ENCODE results near the gene SGMS1.
"Not testable (repeated sequence)": the region's sequence is repeated elsewhere in the genome, so short reads cannot be mapped to it uniquely, and the experiment has no call there.

Gene SGMS1

DNA sequence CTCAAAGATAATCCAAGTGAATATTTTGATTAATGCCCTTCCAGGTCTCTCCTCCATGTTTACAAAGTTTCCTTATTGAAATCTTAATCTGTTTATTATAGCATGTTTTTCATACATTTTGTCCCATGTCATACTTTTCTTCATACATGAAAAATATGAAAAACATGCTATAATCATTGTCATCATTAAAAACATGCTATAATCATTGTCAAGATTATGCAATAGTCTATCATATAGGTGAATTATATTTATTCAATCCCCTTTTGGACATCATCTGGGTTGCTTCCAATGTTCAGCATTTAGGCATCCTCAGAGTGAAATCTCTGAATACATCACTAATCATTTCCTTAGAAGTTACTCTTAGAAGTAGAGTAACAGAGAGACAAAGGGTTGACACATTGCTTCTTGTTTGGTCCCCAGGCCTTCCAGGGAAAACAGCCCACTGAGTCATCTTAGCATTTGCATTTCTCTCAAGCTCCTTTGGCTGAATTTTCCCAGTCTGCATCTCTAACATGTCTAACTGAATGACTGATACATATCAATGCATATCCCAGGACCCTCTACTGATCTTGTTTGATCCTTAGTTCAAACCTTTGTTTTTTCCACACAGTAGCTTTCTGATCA, 87.0 kb downstream of the SGMS1 start:
- no peak for DNase-seq (ENCODE audit: low read depth)

DNA sequence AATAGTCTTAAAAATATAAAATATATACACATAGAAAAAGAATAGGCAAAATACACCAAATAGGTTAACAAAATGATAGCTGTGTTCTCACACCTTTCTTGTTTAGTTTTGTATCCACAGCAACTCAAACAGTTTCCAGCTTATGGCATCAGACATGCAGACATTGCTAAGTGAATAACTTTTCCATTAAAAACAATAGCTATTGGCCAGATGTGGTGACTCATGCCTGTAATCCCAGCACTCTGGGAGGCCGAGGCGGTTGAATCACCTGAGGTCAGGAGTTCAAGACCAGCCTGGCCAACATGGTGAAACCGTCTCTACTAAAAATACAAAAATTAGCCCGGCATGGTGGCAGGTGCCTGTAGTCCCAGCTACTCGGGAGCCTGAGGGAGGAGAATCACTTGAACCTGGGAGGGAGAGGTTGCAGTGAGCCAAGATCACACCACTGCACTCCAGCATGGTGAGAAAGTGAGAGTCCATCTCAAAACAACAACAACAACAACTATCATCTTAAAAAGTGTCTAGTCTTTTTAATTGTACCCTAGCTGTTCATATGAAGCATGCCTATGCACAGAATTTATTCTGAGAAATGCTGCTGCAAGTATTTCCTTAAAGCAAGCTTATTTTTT, 88.9 kb downstream of the SGMS1 start:
- DNase-seq (ENCODE audit: low read depth): not testable (repeated sequence)

DNA sequence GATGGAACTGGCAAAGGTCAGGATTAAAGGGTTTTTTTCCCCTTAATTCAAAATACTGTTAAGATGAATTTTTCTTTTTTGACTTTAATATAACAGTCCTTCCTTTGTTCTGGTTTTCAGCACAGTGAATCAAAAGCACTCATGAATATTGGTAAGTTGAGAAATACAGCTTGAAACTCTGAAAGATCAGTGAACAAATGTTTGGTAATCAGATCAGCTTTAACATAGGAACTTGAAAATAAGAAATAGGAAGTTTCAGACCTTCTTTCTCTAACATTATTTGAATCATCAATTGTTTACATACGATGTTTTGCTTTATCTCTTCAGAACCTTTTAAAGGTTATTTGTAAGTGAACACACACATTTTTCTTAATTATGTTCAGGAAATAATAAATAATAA, 90.5 kb downstream of the SGMS1 start:
- DNase-seq (ENCODE audit: low read depth): no peak

DNA sequence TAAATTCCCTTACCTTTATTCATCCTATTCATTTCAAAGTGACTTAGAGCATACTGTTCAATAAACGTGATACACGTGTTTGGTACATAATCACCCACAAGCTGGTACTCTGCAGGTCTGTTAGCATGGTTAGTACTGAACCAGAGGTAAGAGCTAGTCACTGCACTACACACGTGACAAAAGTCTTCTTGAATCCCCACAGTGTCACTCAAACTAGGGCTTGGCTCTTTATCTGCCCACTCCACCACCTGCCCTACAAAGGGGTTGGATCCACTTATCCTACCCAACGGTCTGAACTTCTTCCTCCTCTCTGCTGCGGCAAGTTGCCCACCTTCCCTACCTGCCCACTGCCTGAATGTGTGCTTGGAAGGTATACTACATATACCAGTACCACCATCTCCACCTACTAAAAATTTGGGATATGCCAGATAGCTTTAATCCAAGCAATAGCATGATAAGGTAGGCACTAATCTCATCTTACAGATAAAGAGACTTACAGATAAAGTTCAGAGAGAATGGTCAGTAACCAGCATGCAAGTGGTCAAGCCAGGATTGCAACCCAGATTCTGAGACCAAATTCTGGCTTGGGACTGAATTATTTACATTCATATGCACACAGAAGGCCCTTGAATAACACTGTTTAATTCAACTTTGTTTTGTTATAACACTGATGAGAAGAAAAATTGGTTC, 92.2 kb downstream of the SGMS1 start:
- no peak for DNase-seq (ENCODE audit: low read depth)

DNA sequence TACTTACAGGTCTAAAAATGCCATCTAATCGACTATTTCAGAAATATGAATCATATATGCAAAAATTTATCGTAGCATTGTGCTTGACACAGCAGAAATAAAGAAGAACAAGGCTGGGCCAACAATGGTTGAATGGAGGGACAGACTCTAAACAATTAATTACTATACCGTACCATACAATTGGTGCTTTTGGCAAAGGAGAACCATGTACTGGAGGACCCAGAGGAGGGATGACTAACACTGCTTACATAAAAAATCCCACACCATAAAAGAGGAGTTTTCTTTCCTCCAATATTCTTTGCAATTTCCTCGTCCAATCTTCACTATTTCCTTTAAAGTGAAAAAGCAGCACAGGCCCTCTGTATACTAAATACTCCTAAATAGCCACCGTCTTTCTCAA, 94.1 kb downstream of the SGMS1 start:
- DNase-seq (ENCODE audit: low read depth): no peak

DNA sequence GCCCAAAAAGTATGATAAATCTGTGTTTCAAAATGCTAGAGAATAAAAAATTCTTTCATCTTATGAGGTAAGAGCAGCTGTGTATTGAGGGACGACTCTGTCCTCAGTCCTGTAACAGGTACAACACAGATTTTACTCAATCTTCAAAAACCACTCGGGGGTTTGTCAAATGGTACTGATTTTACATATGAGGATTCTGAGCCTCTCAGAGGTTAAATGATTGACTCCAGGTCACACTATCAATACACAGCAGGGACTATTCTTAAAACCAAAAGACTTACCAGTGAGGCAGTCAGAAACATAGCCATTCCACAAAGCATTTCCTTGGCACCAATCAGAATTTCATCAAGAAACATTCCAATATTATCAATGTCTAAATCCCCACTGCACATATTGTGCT, 95.5 kb downstream of the SGMS1 start:
- DNase-seq (ENCODE audit: low read depth): no peak

DNA sequence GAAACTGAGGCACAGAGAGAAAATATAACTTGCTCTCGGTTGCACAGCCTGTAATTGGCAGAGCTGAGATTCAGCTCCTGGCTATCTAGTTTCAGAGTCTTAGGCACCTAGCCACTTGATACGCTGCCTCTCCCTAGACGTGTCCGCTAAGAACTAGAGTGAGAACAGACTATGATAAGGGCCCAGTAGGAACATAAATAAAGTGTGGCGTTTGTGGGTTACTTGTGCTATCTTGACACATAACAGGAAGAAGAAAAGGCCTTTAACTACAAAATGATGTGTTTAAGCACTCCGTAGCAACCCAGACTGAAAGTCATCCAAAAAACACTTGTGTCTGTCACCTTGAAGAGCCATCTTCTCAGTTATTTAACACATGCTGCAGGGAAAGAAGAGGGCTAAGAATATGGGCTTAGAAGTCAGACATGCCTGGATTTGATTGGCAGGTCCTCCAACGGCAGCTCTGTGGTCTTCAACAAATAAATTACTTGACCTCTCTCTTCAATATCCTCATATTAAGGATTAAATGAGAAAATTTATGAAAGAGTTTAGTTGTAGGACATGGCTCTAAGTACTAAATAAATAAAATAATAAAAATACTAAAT, 96.2 kb downstream of the SGMS1 start:
- DNase-seq (ENCODE audit: low read depth): no peak

DNA sequence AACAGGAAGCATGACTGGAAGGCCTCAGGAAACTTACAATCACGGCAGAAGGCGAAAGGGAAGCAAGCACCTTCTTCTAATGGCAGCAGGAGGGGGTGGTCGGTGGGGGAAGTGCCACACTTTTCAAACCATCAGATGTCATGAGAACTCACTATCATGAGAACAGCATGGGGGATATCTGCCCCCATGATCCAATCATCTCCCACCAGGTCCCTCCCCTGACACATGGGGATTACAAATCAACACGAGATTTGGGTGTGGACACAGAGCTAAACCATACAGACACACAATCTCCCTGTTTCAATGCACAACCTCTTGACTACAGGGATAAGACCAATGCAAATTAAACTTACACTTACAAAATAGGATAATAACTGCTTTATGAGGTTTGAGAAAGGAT, 97.6 kb downstream of the SGMS1 start:
- no peak for DNase-seq (ENCODE audit: low read depth)

DNA sequence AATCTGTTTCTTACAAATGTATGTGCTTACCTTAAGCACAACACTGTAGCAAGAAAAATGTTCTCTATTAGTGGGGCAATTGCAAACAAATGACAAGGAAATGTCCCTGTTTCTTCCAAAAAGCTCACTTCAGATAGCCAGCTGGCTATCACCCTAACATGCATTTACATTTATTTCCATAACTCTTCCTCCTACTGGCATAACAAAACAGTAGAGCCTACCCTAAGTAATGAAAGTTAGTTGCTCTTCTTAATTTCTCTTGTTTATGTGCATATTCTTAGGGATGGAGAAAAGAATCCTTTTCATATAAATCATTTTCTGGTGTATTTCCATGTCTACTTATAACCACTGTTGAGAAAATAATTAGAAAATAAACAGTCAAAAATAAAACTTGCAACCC, 100.4 kb downstream of the SGMS1 start:
- DNase-seq (ENCODE audit: low read depth): no peak

DNA sequence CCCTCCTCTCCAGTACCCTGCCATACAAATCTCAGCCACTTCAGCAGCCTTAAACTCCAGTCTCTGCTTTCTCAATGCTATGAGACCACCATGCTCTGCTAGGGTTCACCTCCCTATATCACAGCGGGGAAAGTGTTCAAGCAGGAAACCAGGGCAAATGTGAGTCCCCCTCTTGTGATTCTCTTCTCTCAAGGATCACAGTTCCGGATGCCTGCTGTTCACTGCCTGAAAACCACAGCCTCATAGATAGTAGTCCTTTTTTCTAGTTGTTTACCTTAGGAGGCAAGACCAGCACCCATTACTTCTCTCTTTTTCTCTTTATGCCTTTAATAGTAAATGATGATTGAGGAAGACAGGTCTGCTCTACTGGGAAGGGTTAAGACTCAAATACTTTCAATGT, 100.8 kb downstream of the SGMS1 start:
- no peak for DNase-seq (ENCODE audit: low read depth)

DNA sequence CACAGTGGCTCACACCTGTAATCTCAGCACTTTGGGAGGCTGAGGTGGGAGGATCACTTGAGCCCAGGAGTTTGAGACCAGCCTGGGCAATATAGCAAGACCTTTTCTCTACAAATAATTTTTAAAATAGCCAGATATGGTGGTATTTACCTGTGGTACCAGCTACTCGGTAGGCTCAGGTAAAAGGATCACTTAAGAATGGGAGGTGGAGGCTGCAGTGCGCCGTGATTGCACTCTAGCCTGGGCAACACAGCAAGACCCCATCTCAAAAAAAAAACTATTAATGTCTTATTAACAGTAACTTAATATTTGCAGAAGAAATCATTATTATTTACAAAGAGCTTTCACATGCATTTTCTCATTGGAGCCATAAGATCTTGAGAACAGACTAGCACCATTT, 103.6 kb downstream of the SGMS1 start:
- no peak for DNase-seq (ENCODE audit: low read depth)

DNA sequence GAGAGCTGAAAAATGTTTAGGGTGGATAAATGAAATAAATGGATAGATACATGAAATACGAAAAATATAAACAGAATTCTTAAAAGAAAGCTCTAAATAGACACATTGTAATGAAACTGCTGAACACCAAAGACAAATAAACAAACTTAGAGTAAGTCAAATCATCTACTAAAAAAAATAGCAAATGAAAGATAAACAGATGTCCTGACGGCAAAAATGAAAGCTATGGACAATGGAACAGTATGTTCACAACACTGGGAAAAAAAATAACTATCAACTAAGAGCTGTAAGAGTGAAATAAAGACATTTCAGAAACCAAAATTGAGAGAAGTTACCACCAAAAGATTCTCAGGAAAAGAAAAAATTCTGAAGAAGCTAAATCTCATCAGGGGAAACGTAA, 106.1 kb downstream of the SGMS1 start:
- no peak for DNase-seq (ENCODE audit: low read depth)

DNA sequence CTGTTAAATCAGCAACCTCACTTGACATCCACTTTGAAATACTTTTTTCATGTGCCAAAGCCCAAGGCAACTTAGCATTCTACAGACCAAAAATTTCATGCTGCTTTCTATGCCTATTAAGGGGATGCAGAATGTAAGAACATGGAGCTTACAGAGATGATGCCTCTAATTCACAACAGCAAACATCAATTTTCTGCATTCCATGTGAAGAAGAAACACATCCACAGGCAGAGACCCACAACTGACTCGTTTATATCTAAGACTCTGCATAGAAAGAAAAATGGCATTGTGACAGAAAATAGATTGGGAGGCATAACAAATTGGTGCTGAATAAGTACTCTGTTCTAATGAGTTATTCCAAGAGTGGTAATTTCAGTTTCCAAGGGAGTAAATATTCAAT, 107.6 kb downstream of the SGMS1 start:
- no peak for DNase-seq (ENCODE audit: low read depth)

DNA sequence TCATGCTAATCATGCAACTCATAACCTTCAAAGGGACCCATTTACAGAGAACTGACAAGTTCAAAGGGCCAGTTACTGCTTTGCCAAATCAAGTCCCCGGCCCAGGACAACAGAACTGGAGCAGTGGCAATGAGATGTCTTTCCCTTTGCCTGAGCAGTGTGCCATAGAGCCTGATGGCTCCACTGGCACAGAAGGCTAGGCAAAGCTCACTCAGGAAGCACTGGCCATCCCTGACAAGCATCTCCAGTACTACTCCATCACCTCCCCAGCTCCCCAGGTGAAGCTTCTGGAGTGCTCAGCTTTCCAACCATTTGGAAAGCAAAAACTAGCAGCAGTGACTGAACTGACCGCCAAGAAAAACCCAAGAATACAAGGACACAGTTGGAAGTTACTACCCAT, 108.3 kb downstream of the SGMS1 start:
- DNase-seq (ENCODE audit: low read depth): no peak

DNA sequence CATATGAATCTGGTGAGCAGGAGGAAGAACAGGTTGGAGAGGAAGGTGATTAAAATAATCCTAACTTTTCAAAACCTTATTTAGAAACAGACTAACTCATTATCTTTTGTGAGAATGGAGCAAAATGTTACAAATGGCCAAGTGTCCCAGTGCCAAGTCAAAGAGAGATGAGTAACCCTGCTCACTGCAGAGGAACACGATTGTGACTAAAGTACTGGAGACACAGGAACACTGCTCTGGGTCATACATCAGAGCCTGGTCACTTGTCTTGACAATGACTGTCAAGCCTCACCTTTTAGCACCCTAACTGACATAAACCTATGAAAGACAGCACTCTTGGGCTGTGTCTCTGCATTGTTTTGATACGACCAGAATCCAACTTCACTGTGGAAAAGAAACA, 108.8 kb downstream of the SGMS1 start:
- no peak for DNase-seq (ENCODE audit: low read depth)

DNA sequence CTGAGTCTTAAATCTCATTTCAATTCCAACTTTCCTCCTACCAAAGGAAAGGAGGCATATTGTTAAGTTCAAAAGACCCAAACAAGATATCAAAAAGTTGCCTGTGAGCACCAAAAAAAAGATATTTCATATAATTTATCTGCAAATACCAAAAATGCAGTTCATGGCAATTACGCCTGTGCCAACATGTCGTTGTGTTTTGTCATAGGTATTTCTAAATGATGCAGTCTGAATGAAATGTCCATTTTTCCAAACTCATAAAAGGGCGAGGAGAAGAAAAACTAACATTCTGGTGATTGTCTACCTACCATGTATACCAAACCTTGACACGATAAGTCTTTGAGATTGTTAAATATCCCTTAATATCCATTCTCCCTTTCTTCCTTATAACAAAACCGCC, 109.8 kb downstream of the SGMS1 start:
- DNase-seq (ENCODE audit: low read depth): no peak

DNA sequence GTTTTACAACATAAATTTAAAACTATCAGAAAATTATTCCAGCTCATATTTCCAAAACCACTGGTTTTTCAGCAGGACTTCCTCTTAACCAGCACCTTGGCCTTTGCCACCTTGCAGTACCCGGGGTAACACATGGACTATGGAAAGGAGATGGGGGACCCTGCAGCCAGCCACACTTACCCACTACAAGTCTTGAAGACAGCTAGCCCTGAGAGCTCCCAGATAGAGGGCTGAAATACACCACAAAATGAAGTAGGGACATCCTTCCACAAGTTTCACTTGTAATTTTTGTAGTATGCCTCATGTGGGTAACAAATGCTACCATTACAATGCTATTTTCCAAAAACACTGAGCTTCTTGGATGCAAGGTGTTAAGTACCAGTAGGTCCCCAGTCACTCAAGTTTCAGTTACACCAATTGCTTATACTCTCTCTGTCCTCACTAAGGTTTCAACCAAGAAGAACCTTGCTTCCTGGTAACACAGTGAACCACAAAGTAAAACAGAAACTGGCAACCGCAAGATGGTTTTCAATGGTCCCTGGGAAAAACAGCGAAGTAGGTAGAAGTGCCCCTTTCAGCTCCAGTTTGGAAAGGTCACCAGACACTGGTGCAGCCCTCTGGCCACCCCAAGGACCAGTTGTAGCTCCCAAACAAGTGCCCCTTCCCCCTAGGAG, 110.9 kb downstream of the SGMS1 start:
- DNase-seq (ENCODE audit: low read depth): no peak

DNA sequence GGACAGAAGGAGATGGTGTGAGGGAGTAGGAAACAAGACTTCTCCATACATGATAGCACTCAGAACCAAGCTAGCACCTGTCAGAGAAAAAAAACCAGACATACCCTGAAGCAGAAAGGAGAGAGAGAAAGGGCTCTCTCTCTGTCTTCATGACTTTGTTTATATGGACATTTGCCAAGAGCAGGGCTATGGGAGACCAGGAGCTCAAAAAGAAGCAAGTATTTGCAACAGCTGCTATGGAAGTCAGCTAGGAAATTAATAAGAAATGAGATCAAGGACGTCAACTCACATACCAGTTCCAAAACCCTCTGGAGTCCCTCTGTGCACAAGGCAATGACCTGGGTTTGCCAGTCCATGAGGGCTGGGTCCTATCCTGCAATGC, 111.6 kb downstream of the SGMS1 start:
- no peak for DNase-seq (ENCODE audit: low read depth)

DNA sequence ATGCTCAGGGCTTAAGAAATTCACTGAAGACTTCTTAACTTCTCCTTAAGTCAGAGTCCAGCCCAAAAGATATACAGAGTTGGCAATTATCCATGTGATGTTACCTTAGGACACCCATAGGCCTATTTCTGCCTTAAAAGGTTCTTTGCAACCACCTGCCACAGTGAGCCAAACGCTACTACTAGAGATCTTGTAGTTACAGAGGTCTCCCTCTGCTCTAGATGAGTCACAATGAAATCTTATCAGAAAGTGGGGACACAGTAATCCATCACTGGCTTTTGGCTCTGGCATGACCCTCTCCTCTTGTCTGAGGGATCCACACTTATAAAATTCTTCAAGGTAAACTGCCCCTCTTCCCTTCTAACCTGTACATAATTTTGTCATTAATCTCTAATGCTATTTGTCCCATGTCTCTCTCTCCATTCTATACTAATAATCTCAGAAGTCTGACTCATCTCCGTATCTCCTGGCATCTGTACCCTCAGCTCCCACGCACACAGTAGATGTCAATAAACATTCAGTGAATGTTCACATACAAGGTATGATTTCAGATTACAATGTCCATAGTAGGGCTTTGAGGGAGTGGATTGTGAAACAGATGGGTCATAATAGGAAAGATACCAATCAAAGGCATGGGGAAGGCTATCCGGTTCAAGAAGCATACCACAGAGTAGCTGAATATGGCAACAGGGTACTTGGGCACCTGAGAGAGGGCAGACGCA, 112.1 kb downstream of the SGMS1 start:
- no peak for DNase-seq (ENCODE audit: low read depth)

DNA sequence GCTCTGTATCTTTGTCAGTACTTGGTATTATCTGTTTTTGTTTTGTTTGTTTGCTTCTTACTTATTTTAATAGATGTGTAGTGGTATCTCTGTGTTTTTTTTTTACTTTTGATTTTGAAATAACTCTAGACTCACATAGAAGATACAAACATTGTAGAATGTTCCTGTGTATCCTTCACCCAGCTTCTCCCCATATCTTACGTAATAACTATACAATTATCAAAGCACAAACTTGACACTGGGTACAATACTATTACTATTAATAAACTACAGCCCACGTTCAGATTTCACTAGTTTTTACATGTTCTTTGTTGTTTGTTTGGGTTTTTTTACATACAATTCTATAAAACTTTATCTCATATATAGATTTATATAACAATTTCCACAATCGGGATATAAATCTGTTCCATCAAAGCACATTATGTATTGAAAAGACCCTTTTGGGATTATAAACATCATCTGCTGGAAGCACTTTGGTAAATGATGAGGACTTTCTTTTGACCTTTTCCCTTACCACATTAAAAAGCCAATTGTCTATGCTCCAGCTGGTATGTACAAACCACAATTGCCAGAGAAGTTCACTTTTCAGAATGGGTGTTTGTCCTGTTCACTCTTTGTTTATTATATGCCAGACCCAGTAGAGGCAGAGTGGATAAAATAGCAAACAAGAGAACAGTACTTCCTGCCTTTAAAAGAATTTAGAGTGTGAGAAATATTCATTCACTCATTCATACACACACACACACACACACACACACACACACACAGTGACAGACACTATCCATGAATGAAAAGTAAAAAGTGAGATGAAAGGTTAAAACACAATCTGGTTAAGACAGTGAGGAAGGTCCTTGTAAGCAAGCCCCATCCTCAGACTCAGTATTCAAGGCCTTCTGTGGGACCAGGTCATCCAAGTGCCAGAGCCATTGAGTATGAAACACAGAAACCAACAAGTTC, 113.0 kb downstream of the SGMS1 start:
- no peak for DNase-seq (ENCODE audit: low read depth)

Measured in stimulated activated CD8-positive, alpha-beta memory T cell treated with anti-CD3 and anti-CD28 coated beads, Interleukin-12 subunit alpha, Interleukin-12 subunit beta, amount 100 ng/mL, for 1 hour (primary cell).